ENCODE measurements around the gene ARID5B.

The ARID5B gene

GRCh38 chr10:62075414-62075813 is 173.9 kb downstream of the ARID5B start:
- DNase-seq (ENCODE audit: low read depth in 2 of 2) = no peak

- no peak for DNase-seq (ENCODE audit: low read depth in 2 of 2)
Measured at GRCh38 chr10:62075912-62076311, 174.4 kb downstream of the ARID5B start.

GRCh38 chr10:62076891-62077290 is 175.4 kb downstream of the ARID5B start:
- DNase-seq (ENCODE audit: low read depth in 2 of 2) = no peak

- DNase-seq (ENCODE audit: low read depth in 2 of 2) = no peak
Measured at GRCh38 chr10:62077330-62078015, 176.0 kb downstream of the ARID5B start.

DNA sequence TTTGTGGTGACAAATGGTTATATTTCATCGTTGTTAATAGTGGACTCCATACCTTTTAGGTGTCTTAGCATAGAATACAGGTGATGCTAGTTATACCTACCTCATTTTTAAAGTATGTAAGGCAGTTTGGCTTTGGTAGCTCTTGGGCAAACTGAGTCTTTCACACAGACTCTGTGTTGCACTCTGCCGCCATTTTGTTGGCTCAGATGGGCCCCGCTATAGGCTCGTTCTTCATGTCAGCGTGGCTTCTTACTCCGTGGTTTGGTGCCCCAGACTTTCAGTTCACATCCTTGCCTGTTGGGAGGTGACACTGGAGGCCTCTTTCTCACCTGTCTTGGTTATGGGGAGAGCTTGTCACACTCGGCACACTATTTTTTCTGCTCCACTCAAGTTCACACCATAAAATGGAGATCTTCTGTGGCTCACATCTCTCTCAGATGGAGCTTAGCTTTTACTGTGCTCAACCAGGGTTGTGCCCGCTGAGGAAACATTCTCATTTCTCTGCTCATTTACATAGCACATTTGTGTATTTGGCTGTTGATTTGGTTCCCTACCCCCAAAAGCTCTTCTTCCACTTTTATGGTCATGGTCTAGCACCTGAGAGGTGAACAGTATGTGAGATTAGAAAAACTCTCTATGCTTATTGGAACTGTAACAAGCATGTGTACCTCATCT is 178.5 kb downstream of the ARID5B start:
- DNase-seq (ENCODE audit: low read depth in 2 of 2) = no peak

GRCh38 chr10:62080905-62081304 is 179.4 kb downstream of the ARID5B start:
- DNase-seq (ENCODE audit: low read depth in 2 of 2) = no peak

GRCh38 chr10:62081341-62082270 is 180.1 kb downstream of the ARID5B start:
- no peak for DNase-seq (ENCODE audit: low read depth in 2 of 2)

- no peak for DNase-seq (ENCODE audit: low read depth in 2 of 2)
Measured at GRCh38 chr10:62082271-62082656, 180.8 kb downstream of the ARID5B start.

DNA sequence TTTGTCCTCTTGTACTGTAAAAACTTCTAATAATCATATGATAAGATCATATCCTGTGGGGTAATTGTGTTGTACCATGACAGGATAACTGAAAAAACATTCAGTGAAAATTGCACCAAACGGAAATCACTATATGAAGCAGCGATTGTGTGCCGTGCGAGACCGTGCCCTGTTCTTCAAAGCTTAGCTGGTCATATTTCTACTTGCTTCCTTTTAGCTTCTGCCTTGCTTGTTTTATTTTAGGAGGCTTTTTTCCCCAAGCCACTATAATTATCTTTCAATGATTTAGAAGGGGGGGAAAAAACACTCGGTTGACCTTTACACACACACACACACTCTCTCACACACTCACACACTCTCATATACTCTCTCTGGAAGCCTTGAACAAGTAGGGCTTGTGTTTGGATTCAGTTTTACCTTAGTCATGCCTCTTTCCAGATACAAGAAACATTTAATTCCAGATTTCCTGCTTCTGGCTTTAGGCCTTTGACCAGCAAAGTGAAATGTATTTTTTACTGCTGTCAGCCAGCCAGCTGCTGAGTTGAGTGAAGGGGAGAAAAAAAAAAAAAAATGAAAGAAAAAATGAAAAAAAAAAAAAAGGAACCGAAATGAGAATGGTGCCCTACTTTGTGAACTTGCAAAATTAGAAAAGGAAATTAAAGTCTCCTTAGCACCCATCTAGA is 181.4 kb downstream of the ARID5B start:
- DNase-seq (ENCODE audit: low read depth in 2 of 2) = no peak

GRCh38 chr10:62083412-62084267 is 182.1 kb downstream of the ARID5B start:
- DNase-seq (ENCODE audit: low read depth in 2 of 2) = no peak

DNA sequence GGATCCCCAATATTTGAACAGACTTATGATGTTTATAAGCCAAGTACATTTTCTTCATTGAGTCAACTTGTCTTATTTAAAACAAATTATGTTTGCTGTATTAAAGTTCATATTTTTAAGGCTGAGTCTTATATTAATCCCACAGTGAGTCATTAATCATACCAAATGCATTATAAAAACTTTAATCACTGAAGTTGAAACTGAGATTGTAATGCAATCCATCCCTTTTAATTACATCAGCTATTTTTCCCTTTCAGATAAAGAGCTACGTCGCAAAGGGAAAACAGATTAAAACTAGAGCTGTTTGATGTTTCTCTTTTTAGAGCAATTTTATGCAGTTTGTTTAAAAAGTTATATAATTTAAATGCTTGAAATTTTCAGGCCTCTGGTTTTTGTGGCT is 183.0 kb downstream of the ARID5B start:
- no peak for DNase-seq (ENCODE audit: low read depth in 2 of 2)

DNA sequence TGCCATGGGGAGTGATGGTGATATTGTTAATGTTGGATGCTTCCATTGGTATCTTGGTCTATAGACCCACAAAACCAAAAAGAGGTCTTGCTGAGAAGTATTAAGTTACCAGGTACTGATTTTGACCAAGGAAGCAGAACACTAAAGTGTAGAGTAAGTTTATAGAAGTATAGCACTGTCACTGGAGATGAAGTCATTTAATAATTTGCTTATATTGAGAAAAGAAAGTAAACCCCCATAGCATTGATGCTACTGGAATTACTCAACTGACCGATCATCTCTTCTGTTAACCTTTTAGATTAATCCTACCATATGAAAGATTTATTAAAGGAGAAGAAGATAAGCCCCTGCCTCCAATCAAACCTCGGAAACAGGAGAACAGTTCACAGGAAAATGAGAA is 183.9 kb downstream of the ARID5B start:
- no peak for DNase-seq (ENCODE audit: low read depth in 2 of 2)

DNA sequence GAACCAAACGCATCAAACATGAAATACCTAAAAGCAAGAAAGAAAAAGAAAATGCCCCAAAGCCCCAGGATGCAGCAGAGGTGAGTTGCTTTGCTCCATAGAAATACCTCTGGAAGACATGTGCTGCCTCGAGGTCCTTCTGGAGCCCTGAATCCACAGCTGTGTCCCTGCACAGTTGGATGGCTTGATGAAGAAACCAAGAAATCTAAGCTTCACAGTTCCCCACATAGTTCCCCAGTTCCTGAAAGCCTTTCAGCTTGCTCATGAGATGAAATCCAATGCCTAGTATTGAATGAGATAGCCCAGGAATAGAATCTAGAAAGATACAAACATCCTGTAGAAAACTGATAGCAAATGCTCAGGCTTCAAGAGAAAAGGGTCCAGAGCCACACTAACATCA is 184.3 kb downstream of the ARID5B start:
- no peak for DNase-seq (ENCODE audit: low read depth in 2 of 2)

- no peak for DNase-seq (ENCODE audit: low read depth in 2 of 2)
Measured at GRCh38 chr10:62087329-62087728, 185.8 kb downstream of the ARID5B start.

DNA sequence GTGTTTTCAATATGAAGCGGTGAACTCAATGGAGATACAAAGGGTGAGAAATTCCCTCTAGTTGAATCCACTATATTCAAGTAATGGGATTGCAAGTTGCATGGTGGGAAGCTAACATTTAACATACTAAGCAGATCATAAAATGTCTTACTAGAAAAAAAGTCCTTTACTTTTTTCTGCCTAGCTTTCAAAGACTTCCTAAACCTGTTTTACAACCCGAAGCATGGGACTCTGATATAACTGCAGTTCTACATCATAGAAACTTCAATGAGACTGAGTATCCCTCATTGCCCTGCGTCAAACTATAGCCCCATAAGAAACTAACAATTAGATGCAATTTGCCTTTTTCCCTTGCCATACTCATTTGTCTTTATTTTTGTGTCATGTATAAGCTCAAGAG is 187.3 kb downstream of the ARID5B start:
- DNase-seq (ENCODE audit: low read depth in 2 of 2) = no peak

GRCh38 chr10:62092301-62093030 is 191.0 kb downstream of the ARID5B start:
- DNase-seq (ENCODE audit: low read depth in 2 of 2) = no peak

GRCh38 chr10:62093863-62094291 is 192.4 kb downstream of the ARID5B start:
- DNase-seq (ENCODE audit: low read depth in 2 of 2) = no peak

- no peak for DNase-seq (ENCODE audit: low read depth in 2 of 2)
Measured at GRCh38 chr10:62095181-62096122, 194.0 kb downstream of the ARID5B start.

All from activated CD4-positive, alpha-beta T cell treated with anti-CD3 and anti-CD28 coated beads for 24 hours (primary cell).